Measurements from ENCODE around the gene C1orf167.
A peak's percentile ranks its signal among the peaks of the same experiment; 100 is the strongest.

The C1orf167 gene

DNA sequence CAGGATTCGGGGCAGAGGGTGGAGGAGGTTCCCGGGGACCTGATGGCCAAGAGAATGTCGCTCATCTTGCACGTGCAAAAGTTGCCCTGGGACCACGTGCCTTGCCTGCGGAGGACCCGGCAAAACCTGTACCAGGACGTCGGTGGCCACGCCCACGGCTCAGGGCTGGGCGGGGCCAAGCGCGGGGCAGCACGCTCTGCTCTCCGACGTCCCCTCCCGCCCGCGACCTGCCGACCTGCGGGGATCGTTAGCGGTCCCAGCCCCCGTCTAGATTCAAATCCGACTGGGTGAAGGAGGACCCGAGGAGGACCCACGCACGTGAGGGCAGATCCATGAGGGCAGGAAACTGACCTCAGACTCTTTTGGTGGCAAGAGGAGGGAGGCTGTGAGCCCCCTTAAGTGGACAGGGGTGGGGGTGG is at the start of gene C1orf167:
Gene C1orf167 (plus strand): TSS at position 206 of the 419 bp plus-strand sequence. CDS start 2,208 bp downstream, outside the sequence.
- peak; percentile 37 for DNase-seq

DNA sequence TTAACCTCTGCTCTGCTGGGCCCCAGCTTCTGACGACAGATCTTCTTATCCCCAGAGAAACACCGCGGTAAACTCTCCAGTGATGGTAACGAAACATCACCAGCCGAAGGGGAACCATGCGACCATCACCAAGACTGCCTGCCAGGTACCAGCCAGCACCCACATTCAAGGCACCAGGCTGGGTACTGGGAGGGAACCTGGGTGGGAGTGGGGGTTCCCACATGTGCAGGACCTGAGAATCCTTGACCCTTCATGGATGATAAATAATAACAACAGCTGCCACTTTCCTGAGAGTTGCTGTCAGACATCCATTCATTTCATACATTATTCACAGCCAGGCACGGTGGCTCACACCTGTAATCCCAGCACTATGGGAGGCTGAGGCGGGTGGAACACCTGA is 49.7 kb upstream of the C1orf167 start:
- no peak for DNase-seq

- DNase-seq = no peak
Observed at GRCh38 chr1:11713095-11713494, 48.9 kb upstream of the C1orf167 start.

DNA sequence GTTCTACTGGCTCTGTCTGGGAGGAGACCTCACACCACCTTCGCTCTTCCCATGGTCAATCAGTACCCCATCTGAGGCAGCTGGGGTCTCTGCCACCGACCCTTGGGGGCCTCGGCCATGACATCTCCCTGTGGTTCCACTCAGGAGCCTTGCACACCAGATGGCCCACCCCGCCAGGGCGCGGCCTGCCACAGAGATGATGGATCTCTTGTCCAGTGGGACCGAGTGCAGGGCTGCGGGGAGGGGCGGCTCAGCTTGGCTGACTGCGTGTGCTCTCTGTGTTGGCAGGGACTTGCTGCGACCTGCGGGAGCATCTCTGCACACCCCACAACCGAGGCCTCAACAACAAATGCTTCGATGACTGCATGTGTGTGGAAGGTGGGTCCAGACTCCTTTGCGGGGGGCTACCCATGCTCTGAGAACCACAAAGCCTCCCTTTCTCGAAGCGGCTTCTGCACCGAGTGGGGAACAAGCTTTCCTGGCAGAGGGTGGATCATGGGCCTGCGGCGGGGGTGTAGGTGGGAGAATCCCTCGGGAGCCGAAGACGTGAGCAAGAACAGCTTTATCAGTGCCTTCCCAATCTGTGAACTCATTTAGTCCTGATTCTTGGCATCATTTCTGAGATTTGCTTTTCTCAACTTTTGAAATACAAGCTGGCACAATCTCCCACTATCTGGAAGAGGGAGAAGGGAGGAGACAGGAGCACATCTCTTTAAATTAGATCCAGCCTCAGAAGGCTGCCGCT is 47.0 kb upstream of the C1orf167 start:
- no peak for DNase-seq

DNA sequence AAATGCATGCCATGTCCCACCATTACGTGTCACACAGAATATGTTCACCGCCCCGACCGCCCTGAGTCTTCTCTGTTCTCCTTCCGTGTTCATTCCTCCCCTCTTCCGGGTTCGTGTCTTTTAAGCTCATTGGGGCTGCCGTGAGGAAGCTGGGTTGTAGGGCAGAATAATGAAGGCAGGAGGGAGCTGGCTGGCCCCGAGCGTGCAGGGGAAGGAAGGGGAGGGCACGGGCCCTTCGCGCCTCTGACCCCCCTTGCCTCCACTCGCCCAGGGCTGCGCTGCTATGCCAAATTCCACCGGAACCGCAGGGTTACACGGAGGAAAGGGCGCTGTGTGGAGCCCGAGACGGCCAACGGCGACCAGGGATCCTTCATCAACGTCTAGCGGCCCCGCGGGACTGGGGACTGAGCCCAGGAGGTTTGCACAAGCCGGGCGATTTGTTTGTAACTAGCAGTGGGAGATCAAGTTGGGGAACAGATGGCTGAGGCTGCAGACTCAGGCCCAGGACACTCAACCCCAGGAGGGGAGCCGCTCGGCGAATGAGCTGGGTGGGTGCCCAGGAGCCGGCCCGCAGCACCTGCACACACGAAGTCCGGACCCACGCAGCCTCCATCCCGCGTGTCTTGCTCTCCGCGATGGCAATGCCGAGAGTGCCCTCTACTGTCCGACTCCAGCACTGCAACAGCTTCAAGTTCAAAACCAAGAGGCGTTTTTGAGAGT is 42.5 kb upstream of the C1orf167 start:
- DNase-seq = peak; percentile 74

DNA sequence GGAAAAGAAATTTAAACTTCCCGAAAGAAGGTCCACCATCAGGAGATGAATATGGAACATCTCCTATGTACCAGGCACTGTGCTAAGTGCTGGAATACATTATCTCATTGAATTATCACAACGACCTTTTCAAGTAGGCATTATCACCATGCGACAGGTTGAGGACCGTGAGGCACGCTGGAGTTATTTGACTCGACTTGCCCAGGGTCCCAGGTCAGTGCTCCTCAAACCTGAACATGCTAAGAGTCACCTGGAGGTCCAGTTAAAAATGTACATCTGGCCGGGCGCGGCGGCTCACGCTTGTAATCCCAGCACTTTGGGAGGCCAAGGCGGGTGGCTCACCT is 42.0 kb upstream of the C1orf167 start:
- no peak for DNase-seq

DNA sequence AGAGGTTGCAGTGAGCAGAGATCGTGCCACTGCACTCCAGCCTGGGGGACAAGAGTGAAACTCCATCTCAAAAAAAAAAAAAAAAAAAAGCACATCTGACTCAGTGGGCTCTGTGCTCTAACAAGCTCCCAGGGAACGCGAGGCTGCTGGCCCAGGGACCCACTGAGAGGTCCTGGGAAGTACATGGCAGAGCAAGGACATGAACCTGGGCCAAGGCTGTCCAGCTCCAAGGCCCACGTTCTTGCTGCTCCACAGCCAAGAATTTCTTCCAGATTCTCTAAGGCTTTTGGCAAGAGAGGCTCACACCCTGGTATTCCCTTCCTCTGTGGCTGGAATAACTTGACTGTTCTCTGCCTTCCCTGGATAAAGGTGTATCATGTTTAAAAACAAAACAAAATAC is 41.5 kb upstream of the C1orf167 start:
- no peak for DNase-seq

DNA sequence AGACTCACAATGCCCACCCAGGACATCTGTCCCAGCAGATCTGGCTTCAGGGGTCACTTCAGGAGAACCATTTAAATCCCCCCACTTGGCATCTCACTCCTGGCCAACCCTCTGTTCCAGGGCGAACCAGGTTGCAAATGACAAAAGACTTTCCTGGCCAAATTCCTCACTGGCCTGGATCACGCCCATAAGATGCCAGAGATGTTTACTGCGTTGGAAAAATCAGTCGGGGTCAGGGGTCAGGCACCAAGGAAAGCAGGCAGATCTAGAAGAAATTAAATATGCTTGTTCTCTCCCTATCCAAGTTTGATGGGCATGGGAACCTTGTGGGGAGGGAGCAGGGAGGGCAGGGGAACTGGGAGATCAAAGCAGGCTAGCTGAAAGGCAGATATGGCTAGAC is 40.7 kb upstream of the C1orf167 start:
- no peak for DNase-seq

GRCh38 chr1:11722538-11722937 is 39.5 kb upstream of the C1orf167 start:
- no peak for DNase-seq

DNA sequence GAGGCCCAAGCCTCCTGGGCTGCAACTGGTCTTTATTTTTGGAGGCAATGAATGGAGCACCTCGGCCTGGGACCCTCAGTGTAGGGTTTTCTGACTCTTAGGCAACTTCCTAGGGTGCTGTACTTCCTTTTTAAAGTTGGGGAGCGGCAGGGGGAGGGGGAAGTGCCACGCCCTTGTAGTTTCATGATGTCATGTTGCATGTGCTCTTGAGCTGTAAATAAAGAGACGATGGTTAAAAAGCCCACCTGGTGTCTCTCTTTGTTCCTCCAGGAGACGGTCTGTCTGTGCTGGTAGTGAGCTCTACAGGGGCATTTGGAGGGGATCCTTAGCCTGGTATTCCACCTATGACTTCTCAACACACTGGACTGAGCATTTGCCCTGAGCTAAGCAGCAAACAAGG is 36.4 kb upstream of the C1orf167 start:
- DNase-seq = peak; percentile 49

GRCh38 chr1:11727119-11727518 is 34.9 kb upstream of the C1orf167 start:
- no peak for DNase-seq

DNA sequence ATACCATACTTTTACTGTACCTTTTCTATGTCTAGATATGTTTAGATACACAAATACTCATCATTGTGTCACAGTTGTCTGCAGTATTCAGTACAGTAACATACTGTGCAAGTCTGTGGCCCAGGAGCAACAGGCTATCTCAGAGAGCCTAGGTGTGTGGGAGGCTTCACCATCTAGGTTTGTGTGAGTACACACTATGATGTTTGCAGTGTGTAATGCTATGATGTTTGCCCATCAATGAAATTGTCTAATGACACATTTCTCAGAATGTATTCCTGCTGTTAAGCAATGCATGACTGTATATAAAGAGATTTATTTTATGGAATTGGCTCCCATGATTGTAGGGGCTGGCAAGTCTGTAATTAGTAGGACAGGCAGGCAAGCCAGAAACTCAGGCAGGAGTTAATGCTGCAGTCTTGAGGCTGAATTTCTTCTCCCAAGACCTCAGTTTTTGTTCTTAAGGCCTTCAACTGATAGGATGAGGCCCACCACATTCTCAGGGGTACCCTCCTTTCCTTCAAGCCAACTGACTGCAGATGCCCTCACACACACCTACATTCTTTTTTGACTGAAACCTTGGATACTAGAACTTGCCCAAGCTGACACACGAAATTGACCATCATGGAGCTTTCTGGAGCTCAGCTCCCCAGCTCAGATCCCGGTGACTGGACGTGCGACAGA is 33.7 kb upstream of the C1orf167 start:
- DNase-seq = no peak

- DNase-seq = no peak
Observed at GRCh38 chr1:11729155-11729497, 32.9 kb upstream of the C1orf167 start.

GRCh38 chr1:11729498-11730428 is 32.2 kb upstream of the C1orf167 start:
- DNase-seq = no peak

- DNase-seq = no peak
Observed at GRCh38 chr1:11730429-11730891, 31.5 kb upstream of the C1orf167 start.

DNA sequence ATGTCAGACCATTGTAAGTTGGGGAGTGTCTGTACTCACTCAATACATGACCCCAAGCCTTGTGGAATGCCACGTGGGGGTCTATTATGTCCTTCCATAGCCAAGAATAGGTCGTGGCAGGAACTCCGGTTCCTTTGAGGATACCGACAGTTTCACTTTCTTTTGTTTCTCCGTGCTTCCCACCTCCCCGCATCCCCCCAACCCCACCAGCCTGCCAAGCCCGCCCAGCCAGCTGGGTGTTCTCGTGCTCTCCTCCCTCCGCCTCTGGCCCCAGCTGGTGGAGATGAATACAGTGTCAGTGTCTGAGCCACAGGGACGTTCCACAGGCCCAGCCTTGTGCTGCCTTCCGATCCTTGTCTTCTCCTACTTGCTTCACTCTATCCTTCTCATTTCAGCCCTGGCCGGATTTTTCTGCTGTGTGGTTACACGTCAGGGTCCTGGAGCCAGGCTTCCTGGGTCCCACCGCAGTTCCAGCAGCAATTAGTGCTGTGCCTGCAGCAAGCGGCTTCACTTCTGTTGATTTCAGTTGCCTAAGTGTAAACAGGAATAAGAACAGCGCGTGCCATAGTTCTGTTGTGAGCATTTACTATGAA is 30.2 kb upstream of the C1orf167 start:
- peak; percentile 6 for DNase-seq

GRCh38 chr1:11733306-11733705 is 28.7 kb upstream of the C1orf167 start:
- DNase-seq = no peak

DNA sequence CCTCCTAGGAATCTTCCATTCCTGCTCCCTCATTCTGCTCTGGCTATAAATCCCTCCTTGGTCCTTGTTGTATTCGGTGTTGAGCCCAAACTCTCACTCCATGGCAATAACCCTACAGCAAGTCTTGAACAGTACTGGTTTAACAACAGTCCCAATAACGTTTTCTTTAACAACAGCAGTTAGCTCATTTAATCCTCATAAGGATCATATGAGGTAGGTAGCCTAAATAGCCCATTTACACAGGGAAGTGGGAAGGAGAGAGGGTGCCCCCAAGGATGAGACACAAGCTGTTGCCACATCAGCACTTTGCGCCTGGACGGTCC is 26.5 kb upstream of the C1orf167 start:
- no peak for DNase-seq

DNA sequence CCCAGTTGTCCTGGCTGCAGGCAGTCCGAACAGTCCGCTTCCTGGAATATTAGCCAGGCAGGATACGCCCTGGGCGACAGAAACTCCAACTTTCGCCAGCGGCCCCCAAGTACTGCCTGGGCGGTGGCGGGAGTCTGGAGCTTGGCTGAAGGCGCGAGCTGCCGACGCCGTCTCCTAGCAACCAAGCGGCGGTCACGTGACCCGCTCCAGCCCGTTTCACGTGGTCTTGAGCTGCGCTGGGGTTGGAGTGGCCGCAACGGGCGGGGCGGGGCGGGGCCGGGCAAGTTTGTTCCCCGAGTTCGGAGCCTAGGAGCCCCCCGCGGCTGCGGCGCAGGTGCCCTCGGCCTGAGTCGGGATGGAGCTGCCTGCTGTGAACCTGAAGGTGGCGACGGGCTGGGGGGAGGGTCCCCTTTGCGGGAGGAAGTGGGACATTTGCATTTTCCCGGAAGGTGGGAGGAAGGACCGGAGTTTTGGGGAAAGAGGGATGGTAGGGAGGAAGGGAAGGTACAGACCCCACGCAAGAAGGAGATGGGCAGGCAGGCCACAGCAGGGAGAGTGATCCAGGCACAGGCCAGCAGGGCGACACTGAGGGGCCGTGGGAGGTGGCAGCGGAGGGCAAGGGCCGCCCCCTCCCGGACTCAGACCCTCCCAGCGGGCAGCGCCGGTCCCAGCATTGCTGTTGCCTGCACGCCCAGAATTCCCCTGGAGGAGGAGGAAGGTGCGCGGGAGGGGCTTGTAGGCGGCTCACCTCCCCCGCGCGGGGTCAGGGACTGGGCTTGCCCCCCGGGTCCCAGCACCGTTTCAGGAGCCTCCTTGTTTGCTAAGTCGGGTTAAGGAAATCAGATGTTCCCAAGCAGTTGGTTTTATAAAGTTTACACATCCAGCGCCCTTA is 25.9 kb upstream of the C1orf167 start, which contains the start of gene AGTRAP:
Gene AGTRAP (plus strand): TSS at position 283 of the 892 bp plus-strand sequence. CDS start 73 bp downstream, at position 356.
- DNase-seq = peak; percentile 86

DNA sequence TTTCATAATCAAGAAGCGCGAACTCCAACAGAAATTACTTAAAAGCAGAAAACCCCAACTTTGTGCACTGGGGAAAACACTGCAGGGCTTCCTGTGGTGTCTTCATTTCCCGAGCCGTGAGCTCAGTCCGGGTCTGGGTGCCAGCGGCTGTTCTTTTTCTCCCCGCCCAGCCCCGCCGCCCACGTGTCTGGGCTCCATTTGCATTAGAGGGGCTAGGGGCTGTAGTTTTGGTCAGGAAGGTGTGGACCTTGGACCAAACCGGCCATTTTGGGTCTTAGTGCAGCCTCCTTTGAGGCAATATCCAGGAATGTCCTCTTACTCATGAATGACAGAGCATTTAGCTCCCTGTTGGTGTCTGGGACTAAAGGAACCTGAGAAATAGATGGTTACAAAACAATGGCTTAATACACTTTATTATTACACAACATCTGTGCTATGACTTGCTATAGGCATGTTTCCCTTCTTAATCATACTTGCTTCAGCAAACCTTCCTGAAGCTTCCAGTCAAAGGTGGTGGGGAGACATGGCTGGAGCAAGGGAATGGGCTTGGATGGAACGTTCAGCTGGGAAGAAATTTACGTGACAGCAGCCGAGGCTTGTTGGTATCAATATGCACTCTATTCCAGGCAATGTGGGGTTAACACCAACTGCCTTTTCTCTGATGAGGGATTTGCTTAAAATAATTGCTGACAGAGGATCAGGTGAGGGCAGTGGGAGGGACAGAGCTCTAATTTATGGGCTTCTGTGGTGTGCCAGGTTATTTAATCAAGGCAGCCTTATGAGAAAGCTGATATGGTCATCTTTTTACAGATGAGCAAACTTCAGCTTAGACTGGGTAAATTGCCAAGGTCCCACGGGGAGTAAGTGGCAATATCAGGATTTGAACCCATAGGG is 25.0 kb upstream of the C1orf167 start:
- DNase-seq = peak; percentile 39
